GM18519 (cell line): ENCODE measurements around the gene NIT2.
A peak's percentile ranks its signal among the peaks of the same experiment; 100 is the strongest.
"Not testable (repeated sequence)": the region's sequence is repeated elsewhere in the genome, so short reads cannot be mapped to it uniquely, and the experiment has no call there.

Experiments used
- ATAC-seq: cut with Tn5 transposase; IDR thresholded peaks from one replicate; pipeline ENCODE4 v1.9.1; 2021; ENCODE audit warnings: mild to moderate bottlenecking, moderate library complexity; ENCODE audit not compliant: unreplicated experiment, low FRiP score

Gene NIT2

DNA sequence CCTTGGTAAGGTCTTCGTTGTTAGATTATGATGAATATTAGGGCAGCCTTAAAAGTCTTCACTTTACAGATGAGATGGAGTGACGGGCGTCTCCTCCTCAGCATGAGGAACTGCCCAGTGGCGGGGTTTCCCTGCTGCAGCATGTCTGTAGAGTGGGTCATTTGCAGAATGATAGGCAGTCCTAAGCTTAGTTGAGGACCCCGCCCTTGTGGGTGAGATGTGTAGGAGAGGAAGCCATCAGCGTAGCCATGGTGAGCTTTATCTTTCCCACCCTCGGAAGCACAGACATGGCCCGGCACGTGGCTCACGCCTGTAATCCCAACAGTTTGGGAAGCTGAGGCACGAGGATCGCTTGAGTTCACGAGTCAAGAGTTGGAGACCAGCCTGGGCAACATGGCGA lies 877 bp downstream of the NIT2 start:
- peak; percentile 40 for ATAC-seq

DNA sequence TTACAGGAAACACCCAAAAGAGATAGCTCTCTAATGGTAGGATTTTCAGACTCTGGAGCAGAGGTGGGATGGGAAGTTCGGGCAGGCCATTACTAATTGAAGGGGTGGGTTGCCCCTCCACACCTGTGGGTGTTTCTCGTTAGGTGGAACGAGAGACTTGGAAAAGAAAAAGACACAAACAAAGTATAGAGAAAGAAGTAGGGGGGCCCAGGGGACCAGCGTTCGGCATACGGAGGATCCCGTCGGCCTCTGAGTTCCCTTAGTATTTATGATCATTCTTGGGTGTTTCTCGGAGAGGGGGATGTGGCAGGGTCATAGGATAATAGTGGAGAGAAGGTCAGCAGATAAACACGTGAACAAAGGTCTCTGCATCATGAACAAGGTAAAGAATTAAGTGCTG lies 1.7 kb downstream of the NIT2 start:
- not testable (repeated sequence) for ATAC-seq

DNA sequence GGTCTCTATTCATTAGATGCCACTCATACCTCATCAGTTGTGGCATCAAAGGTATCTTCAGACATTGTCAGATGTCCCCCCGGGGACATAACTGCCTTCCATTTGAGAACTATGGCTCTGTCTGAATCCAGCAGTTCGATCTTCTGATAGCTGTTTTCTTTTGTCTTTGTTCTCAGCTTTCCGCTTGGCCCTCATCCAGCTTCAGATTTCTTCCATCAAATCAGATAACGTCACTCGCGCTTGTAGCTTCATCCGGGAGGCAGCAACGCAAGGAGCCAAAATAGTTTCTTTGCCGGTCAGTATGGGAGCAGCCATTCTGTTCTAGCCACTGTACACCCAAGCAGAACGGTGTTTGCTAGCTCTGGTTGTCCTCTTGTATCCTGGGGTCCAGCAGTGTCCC lies 4.4 kb downstream of the NIT2 start:
- no peak for ATAC-seq

DNA sequence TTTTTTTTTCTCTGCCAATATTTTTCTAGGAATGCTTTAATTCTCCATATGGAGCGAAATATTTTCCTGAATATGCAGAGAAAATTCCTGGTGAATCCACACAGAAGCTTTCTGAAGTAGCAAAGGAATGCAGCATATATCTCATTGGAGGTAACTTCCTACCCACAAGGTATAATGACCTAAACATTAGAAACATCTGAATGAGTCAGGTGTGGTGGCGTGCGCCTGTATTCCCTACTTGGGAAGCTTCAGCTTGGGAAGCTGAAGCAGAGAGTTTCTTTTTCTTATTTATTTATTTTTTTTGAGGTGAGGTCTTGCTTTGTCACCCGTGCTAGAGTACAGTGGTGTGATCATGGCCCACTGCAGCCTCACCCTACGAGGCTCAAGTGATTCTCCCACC lies 5.2 kb downstream of the NIT2 start:
- no peak for ATAC-seq

DNA sequence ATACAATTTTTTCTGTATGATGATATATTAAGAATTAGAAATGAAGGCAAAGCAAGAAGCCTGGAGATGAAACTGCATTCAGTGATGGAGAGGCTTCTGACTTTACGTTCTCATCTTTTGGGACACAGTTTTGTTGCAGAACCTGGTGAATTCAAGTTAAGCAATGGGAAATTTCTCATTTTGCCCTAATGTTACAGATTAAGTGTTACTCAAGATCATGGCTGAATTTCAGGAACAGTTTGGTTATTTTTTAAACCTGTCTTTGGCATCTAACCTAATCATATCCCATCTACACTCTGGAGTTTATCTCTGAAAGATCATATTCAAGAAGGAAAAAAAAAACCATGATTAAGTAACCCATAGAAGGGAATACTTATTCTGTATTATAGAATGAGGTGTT lies 6.0 kb downstream of the NIT2 start:
- no peak for ATAC-seq

DNA sequence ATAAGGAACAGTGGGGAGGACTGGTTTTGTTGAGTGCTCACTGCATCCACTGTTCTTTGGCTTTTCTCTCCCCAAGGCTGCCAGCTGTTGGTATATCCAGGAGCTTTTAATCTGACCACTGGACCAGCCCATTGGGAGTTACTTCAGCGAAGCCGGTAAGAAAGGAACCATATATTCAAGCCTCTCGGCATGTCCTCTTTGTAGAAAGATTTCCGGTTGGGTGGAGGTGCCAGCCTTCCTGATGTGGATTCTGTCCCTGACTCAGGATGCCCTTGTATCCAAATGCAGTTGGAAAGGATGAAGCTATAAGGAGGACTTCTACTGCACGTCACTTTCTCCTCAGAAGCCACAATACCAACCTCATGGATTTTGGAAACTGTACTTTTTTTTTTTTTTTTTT lies 14.2 kb downstream of the NIT2 start:
- no peak for ATAC-seq

DNA sequence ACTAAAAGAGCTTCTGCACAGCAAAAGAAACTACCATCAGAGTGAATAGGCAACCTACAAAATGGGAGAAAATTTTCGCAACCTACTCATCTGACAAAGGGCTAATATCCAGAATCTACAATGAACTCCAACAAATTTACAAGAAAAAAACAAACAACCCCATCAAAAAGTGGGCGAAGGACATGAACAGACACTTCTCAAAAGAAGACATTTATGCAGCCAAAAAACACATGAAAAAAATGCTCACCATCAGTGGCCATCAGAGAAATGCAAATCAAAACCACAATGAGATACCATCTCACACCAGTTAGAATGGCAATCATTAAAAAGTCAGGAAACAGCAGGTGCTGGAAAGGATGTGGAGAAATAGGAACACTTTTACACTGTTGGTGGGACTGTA lies 17.2 kb downstream of the NIT2 start:
- ATAC-seq: not testable (repeated sequence)

DNA sequence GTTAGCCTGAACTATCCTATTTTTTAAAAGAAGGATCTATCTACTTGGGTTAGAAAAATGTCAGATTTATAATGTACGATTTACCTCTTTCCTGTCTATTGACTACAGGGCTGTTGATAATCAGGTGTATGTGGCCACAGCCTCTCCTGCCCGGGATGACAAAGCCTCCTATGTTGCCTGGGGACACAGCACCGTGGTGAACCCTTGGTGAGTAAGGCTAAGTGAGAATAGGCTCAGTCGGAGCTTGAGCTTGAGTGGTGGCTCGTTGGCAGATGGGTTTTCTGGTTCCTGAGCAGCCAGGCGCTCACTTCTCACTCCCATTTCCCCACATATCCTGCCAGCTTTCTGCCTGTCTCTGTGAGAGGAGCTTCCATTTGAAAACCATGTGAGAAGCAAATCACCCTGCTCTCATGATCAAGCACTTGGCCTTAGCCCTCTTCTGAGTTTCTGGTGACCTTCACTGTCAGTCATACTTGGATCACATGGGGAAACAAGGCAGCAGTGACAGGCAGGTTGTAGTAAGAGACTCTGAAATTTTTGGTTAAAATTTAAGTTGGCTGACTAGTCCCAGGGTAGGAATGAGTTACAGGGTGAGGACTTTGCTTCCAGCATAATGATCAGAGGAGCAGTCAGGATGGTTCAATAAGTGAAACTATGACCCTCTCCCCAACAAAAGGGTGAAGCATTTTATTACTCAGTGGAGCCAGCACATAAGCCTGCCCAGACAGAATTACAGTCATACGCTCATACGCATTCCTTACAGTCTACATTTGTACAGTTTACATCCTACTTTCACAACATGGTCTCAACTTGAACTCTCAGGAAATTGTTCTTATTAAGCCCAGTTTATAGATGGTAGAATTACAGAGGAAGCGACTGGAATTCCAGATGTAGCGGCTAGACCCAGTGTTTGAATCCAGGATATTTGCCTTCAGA lies 18.0 kb downstream of the NIT2 start:
- no peak for ATAC-seq

DNA sequence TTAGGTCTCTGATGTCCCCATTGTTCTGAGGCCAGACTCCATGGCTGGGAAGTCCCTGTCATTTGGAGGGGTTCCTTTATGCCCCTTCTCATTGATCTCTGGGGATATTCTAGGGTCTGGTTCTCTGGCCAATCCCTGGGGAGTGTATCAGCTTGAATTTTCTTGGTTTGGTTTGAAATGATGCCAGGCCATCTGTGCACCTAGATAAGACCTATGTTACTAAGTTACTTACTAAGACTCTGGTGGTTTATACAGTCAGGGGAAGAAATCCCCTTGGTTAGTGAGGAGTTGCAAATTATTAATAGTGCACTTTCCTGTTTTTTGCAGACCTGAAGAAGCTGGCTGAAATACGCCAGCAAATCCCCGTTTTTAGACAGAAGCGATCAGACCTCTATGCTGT lies 20.3 kb downstream of the NIT2 start:
- ATAC-seq: no peak

DNA sequence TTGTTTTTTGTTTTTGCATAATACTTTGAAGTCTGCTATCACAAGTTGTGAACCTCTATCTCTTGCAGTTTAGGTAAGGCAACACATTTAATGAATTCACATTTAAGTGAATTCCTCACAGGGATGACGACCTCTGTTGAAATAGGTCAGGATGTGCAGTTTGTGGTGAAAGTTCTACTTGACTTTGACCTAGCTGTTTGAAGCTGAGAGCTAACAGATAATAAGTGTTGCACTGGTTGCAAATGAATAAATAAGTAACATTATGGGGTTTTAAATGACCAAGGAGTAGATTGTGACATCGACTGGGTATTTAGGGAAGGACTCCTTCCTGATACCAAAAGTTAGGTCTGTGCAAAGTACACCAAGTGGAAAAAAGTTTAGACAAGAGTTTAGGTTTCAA lies 23.9 kb downstream of the NIT2 start:
- ATAC-seq: no peak

DNA sequence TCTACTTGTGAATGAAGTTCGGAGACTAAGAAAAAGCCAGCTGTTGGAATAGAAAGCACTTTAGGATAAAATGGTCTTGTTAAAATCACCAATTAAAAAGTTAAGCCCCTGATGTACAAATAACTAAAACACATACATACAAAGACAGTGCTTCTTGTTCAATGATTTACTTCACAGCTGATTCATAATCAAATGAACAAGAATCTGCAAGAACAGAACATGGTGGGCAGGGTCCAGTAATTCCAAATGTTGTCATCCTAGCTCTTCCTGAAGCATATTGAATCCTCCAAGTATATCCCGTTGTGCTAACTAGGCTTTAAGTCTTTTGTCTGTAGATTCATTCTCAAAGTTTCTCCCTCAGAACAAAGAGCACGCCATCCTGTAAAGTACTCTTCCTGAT lies 24.5 kb downstream of the NIT2 start:
- no peak for ATAC-seq

DNA sequence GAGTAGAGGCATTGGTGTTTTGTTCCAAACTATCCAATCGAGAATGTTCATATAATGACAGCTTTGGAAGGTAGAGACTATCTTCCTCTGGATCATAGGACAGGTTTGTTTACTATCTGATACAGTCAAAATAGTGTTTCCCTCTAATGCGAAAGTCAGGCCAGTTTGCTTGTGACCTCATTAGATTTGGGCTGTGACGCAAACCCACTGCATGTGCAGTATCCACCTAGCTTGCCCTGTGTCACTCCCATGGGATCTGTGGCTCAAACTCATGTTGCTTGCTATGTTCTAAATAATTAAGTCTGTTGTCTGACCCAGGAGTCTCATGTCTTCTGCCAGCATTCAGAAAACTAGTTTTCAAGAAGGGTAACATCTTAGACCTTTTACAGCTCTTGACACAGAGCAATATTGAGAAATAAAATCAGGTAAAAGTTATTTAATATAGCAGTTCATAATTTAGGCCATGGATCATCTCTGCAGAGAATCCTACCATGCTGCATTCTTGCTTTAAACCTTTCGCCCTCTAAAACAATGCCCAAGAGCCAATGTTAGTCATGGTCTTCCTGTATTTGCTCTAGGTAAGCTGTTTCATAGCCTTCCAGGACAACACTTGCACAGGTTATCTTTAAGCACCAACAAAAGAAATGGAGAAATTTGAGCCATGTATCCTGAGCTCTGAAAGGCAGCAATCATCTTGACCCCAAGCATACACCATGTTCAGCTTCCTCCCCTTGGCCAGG lies 26.4 kb downstream of the NIT2 start:
- no peak for ATAC-seq

DNA sequence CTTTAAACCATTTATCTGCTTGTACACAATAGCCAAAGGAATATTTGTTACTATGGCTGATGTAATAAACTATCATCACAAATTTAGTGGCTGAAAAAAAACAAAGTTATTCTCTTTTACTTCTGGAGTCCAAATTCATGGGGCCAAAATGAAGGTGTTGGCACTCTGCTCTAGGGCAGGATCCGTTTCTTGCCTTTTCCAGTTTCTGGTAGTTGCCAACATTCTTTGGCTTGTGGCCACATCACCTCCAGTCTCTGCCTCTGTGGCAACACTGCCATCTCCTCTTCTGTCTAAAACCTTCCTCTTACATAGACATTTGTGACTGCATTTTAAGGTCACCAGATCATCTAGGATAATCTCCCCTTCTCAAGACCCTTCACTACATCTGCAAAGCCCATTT lies 27.3 kb downstream of the NIT2 start:
- ATAC-seq: no peak

DNA sequence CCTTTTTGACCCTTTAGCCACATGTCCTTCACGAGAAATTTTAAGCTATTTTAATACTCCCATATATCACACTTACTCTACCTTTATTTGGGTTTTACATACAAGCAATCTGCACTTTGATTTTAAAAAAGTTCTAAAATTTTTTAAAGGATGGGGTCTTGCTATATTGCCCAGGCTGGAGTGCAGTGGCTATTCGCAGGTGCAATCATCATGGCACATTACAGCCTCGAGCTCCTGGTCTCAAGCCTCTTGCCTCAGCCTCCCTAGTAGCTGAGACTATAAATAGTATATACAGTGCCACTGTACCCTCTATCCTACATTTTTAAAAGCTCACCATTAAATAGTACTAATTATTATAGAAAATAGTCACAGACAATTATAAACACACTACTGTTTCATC lies 29.9 kb downstream of the NIT2 start:
- no peak for ATAC-seq

DNA sequence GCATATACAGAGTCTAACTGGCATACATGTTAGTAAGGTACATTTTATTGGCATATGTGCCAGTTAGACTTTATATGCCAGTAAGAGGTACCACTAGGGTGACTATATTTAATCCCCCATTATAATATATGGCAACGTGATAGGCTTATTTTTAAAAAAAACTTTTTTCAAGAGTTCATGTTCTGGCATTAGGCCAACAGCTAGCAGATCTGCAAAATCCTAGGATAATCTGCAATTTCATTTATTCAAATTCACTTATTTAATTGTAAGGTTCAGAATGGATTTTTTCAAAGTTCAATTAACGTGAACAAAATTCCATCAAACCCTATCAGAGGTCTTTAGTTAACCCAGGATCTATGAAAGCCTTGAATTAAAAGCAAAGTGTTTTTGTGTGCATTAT lies 31.9 kb downstream of the NIT2 start:
- ATAC-seq: no peak

DNA sequence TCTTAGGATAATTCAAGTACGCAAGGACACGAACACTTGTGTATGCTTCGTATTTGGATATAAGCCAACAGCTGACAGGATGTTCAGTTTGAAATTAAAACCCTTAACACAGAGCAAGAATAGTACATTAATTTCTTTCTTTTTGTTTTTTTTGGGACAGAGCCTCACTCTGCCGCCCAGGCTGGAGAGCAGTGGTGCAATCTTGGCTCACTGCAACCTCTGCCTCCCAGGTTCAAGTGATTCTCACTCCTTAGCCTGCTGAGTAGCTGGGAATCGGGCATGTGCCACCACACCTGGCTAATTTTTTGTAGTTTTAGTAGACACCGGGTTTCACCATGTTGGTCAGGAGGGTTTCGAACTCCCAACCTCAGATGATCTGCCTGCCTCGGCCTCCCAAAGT lies 33.9 kb downstream of the NIT2 start:
- ATAC-seq: no peak

DNA sequence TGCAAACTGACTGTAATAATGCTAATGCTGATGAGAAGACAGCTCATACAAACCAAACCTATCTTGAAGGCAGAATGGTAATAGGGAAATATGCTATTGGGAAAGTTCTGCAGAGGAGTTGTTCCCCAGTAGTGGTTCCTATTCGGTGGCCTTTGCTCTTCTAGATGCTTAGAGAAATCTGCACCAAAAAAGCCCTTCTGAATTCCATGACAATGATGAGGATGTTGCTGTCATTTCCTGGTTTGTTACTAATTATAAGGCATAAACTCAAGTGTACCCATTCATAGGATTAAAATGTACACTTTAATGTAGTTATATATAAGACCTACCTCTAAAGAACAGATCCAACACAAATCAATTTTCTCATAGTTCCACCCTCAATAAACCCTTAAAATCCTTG lies 36.2 kb downstream of the NIT2 start:
- no peak for ATAC-seq

DNA sequence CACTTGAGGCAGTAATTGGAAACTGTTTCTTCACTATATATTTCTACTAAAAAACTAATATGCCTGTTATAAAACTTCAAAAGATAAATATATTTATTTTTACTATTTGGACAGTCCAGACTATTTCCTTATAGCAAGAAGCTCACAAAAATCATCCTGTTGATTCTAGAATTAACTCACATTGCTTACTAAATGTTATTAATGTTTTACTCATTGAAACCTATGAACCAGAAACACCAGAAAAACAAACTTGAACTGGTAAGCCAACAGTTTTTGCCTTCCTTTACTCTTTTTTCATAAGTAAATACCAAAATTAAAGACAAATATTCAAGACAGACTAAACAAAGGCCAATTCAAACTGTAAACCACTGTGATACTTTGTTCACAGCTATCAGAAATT lies 40.0 kb downstream of the NIT2 start:
- no peak for ATAC-seq

DNA sequence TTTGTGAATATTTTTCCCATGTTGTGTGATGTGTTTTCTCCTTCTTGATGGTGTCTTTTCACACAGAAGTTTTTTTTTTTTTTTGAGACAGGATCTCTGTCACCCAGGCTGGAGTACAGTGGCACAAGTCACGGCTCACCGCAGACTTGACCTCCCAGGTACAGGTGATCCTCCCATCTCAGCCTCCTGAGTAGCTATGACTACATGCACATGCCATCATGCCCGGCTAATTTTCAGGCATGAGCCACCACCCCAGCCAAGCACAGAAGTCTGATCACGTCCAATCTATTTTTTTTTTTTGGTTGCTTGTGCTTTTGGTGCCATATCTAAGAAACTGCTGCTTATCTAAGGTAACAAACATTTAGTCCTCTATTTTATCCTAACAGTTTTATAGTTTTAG lies 41.7 kb downstream of the NIT2 start:
- ATAC-seq: no peak

DNA sequence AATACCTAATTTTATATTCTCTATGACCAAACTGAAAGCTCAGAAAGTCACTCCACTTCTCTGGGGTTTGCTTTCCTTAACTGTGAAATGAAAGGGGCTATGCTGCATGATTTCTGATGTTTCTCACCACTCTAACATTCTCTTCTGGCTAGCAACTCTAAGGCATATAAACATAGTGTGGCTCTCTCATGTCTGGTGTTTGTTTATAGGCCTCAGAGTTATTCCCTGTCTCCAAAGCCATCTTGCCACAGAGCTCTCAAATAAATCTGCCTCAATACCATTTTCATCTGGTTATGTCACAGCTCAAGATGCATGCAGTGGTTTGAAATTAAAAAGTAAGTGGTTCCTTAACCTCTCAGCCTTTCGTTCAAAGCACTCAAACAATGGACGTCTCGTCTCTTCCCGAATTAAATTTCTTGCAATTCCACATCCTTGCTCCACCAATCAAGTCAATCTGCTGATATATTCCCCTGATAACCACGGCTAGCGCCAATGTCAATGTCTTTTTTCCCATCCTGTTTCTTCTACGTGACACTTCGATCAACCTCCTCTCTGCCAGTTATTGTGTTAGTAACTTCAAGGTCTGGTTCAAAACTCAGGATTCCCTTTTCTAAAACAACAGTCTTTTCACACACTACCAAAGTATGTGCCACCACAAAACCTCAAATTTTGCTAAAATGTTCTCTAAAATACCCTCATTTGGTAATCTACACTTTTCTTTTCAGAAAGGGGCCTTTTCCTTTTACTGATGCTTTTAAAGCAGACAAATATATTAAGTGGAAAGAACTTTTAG lies 50.4 kb downstream of the NIT2 start:
- ATAC-seq: no peak

DNA sequence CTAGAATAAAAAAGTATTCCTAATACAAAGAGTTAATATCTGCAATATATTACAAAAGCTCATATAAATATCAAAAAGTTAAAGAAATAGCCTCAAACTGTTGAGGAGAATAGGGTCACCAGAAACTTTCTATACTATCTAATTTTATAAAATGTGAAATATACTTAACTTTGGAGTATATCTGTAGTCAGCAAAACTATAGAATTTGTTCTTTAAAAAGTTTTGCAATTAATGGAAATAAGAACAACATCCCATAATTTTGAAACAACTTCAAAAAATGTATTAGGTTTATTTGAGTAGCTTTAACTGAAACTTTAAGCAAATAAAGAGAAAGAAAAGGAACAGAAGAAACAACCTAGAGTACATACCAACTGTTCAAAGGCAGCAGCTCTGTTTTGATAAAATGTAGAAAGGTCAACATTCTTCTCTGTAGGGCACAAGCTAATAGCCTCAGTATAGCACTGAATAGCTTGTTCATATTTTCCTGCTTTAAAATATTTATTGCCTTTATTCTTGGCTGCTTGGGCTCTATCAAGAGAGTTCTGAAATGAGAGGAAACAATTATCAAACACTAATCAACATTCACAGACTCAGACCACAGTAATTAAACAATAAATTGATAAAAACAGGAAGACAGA lies 52.0 kb downstream of the NIT2 start:
- ATAC-seq: no peak
